ENCODE results near the gene IFT22. TPM values are rescaled to one million over a fixed set of nuclear protein-coding genes. Genes with fewer than 3 reads are reported as not detected.

The IFT22 gene
- total RNA-seq, 1 experiment from 2014 or later, result 21.5 TPM

GRCh38 chr7:101347477-101347876 is 25.9 kb upstream of the IFT22 start:
- TF ChIP-seq CTCF (IDR thresholded peaks at IDR 0.05; ENCODE audit: unreplicated experiment), result no peak
- intact Hi-C loops (cut with micrococcal nuclease), result no loop called here
- ChIA-PET POLR2A (no interaction called here), CTCF (interaction anchor here (0.6 to 0.9 kb wide), 2 partner anchors 17 to 825 kb away, joined by 3 read pairs; no protein-coding TSS in a partner anchor)
- Mint-ChIP-seq H3K36me3 (ENCODE audit: insufficient read depth, unreplicated experiment) (no peaks in the 10 kb centered on the region), H3K27ac (ENCODE audit: low read depth, unreplicated experiment) (no peak overlapping the region), H3K4me1 (ENCODE audit: insufficient read depth, unreplicated experiment) (peaks cover 4% of the 10 kb centered on the region), H3K27me3 (ENCODE audit: insufficient read depth, unreplicated experiment) (no peaks in the 10 kb centered on the region), H3K4me3 (ENCODE audit: unreplicated experiment) (no peak overlapping the region), H3K9me3 (ENCODE audit: unreplicated experiment) (peaks cover 9% of the 10 kb centered on the region)
- no TSS peak for BruUV-seq (replicated peaks)
- DNase-seq (ENCODE audit: unreplicated experiment), result no peak

- no peaks in the 10 kb centered on the region for H3K36me3 Mint-ChIP-seq (ENCODE audit: insufficient read depth, unreplicated experiment)
- ChIA-PET CTCF (no interaction called here), POLR2A (no interaction called here)
- H3K4me3 Mint-ChIP-seq (ENCODE audit: unreplicated experiment), result no peak overlapping the region
- H3K27me3 Mint-ChIP-seq (ENCODE audit: insufficient read depth, unreplicated experiment), result no peaks in the 10 kb centered on the region
- no TSS peak for BruUV-seq (replicated peaks)
- H3K27ac Mint-ChIP-seq (ENCODE audit: low read depth, unreplicated experiment), result no peak overlapping the region
- no peaks in the 10 kb centered on the region for H3K4me1 Mint-ChIP-seq (ENCODE audit: insufficient read depth, unreplicated experiment)
- DNase-seq (ENCODE audit: unreplicated experiment), result no peak
- no peaks in the 10 kb centered on the region for H3K9me3 Mint-ChIP-seq (ENCODE audit: unreplicated experiment)
- intact Hi-C loops (cut with micrococcal nuclease), result no loop called here
- no peak for TF ChIP-seq CTCF (IDR thresholded peaks at IDR 0.05; ENCODE audit: unreplicated experiment)
Observed at GRCh38 chr7:101342892-101343291, 21.3 kb upstream of the IFT22 start.

GRCh38 chr7:101340379-101340778 is 18.8 kb upstream of the IFT22 start:
- BruUV-seq (replicated peaks), result no TSS peak
- H3K27me3 Mint-ChIP-seq (ENCODE audit: insufficient read depth, unreplicated experiment), result no peaks in the 10 kb centered on the region
- intact Hi-C loops (cut with micrococcal nuclease), result no loop called here
- H3K4me1 Mint-ChIP-seq (ENCODE audit: insufficient read depth, unreplicated experiment), result no peaks in the 10 kb centered on the region
- no peaks in the 10 kb centered on the region for H3K36me3 Mint-ChIP-seq (ENCODE audit: insufficient read depth, unreplicated experiment)
- H3K27ac Mint-ChIP-seq (ENCODE audit: low read depth, unreplicated experiment), result no peak overlapping the region
- ChIA-PET CTCF (interaction anchor here (0.6 to 0.7 kb wide), 2 partner anchors 10 to 58 kb away, joined by 3 read pairs; no protein-coding TSS in a partner anchor), POLR2A (no interaction called here)
- no peak for DNase-seq (ENCODE audit: unreplicated experiment)
- no peak for TF ChIP-seq CTCF (IDR thresholded peaks at IDR 0.05; ENCODE audit: unreplicated experiment)
- no peak overlapping the region for H3K4me3 Mint-ChIP-seq (ENCODE audit: unreplicated experiment)
- H3K9me3 Mint-ChIP-seq (ENCODE audit: unreplicated experiment), result no peaks in the 10 kb centered on the region

- TF ChIP-seq CTCF (IDR thresholded peaks at IDR 0.05; ENCODE audit: unreplicated experiment), result no peak
- H3K27ac Mint-ChIP-seq (ENCODE audit: low read depth, unreplicated experiment), result no peak overlapping the region
- ChIA-PET CTCF (interaction anchor here (1.1 to 1.2 kb wide), 2 partner anchors 19 to 31 kb away, joined by 3 to 6 read pairs; no protein-coding TSS in a partner anchor), POLR2A (interaction anchor here (1.2 kb wide), 1 partner anchor 21 kb away, joined by 4 read pairs; no protein-coding TSS in a partner anchor)
- H3K4me1 Mint-ChIP-seq (ENCODE audit: insufficient read depth, unreplicated experiment), result no peaks in the 10 kb centered on the region
- H3K36me3 Mint-ChIP-seq (ENCODE audit: insufficient read depth, unreplicated experiment), result no peaks in the 10 kb centered on the region
- intact Hi-C loops (cut with micrococcal nuclease), result no loop called here
- DNase-seq (ENCODE audit: unreplicated experiment), result no peak
- H3K27me3 Mint-ChIP-seq (ENCODE audit: insufficient read depth, unreplicated experiment), result no peaks in the 10 kb centered on the region
- H3K9me3 Mint-ChIP-seq (ENCODE audit: unreplicated experiment), result no peaks in the 10 kb centered on the region
- no TSS peak for BruUV-seq (replicated peaks)
- no peak overlapping the region for H3K4me3 Mint-ChIP-seq (ENCODE audit: unreplicated experiment)
Observed at GRCh38 chr7:101333912-101334311, 12.3 kb upstream of the IFT22 start.

Data from MCF 10A (cell line).